NCI-H82 (cell line): ENCODE results near the gene TPPP3.
A peak's percentile ranks its signal among the peaks of the same experiment; 100 is the strongest.

Source experiments
- DNase-seq: peaks from one replicate; lab custom pipeline; 2025; lab: John Stamatoyannopoulos, UW

TPPP3 gene

GRCh38 chr16:67405336-67405735, 12.0 kb upstream of the TPPP3 start:
- no peak for DNase-seq

DNA sequence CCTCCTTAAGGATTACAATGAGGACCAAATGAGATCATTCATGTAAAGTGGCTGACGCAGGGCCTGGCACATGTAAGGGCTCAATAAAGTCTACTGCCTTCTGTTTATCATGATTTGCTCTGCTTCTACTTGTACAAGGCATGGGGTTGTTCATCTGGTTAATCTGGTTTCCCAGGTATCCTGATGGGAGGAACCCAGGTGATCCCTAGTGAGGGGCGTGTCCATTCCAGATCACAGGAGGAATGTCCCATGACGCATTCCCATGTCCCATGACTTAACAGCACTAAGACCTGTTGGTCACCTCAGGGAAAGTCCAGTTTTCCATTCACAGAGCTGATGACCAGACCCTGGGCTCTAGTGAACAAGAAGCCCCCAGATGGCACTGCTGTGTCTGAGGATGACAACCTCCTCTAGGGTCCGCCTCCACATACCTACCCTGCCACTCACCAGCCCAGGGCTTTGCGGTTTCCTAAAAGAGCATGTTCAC, 11.5 kb upstream of the TPPP3 start:
- no peak for DNase-seq

- no peak for DNase-seq
Measured at GRCh38 chr16:67403976-67404555, 10.8 kb upstream of the TPPP3 start.

DNA sequence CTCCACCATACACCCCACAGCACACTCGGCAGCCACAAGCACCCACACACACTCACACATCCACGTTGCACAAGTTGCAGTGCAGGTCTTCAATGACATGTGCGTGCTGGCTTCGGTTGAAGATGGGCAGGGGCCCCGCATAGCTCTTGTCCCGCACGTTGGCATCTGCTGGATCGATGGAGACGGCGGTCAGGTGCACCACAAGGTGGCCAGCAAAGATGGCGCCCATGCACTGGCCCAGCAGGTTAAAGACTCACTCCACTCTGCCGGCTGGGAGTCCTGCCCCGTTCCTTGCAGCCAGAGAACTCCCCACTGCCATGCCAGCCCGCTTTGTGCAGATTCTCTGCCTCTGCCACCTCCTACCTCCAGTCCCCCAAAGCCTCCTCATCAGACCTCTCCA, 7.6 kb upstream of the TPPP3 start:
- no peak for DNase-seq

GRCh38 chr16:67399749-67400704, 6.7 kb upstream of the TPPP3 start:
- no peak for DNase-seq

- no peak for DNase-seq
Measured at GRCh38 chr16:67399218-67399733, 6.0 kb upstream of the TPPP3 start.

DNA sequence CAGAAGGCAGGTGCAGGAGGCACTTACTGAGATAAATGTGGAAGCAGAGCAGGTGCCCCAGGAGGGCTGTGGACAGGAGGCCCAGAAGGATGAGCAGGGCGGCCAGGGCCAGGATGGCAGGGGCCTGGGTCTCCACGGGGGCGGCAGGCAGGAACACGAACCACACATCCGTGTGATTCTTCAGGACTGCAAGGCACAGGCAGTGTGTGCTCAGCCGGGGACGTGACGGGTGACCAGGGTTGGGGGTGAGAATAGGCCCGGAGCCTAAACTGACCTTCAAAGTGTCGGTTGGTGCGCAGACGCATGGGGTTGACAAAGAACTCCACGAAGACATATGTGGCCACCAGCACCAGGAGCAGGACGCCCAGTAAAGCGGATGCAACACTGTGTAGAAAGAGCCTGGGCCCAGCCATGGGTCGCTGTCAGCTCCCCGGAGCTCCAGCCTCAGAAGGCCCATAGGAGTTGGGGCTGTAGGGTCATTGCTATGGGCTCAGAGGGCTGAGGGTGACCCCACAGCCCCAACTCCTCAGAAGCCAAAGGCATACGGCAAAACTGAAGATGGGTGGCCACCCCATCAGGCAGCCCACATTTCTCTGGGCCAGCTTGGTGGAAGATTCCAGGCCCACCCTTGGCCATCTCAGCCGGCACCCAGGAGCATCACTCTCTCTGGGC, 5.4 kb upstream of the TPPP3 start:
- no peak for DNase-seq

- DNase-seq: no peak
Measured at GRCh38 chr16:67397812-67398545, 4.7 kb upstream of the TPPP3 start.

DNA sequence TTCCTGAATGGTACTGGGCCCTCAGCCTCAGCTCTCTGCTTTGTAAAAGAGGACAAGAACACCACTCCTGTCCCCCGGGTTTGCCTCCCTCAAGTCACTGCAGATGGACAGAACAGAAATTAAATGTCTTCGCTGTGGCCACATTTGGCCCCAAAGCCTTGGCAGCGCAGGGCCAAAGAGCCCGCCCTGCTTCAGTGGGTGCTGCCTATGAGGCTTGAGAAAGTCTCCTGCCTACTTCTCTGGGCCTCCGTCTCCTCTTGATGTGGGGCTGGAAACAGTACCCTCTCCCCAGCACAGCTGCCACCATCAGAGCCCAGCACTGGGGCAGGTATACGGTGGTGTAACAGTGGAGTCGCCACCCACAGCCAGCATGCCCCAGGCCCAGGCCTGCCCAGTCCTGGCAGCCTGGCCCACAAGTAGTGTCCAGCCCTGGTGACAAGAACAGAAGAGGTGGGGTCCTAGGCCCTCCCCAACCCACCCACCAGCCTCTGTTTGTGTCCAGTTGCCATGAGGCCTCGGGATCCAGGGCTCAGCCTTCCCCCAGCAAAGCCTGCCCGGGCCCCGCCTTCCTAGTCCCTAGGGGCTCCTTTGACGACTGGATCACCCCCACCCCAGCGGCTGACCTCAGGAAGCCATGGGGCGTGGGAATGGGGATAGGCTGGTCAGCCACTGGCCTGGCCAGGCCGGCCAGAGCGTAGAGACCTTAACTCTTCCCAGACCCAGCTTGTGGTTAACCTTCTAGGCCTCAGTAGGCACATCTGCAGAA, 3.9 kb upstream of the TPPP3 start:
- peak; percentile 26 for DNase-seq

GRCh38 chr16:67396159-67397035, 3.1 kb upstream of the TPPP3 start:
- peak; percentile 97 for DNase-seq

DNA sequence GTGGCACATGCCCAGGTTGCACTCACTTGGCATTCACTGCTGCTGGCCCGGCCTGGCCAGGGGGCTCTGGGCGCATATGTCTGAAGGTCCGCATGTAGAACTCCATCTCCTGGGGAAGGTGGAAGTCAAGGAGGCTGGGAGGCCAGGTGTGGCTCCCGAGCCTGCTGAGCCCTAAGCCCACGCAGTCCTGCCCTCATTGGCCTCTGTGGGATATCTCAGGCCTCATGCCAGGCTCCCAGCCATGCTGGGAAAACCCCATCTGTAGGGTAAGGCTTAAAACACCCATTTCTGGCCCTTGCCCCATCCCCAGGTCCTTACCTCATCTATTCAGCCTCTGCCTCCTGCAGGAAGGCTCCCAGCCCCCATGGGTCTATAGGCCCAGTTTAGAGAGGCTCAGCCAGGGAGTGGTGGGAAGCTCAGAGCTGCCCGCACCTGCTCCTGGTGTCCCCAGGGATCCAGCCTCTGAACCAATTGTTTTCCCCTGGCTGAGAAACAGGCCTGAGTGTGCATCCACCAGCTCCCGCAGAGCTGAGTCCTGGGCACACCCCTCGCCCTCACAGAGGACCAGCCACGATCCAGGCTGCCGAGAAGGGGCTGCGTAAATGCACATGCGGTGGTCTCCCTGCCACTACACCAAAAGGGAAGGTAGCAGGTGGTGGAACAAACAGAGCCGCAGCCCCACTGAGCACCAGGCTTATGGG, 2.3 kb upstream of the TPPP3 start:
- peak; percentile 95 for DNase-seq

GRCh38 chr16:67395105-67395457, 1.8 kb upstream of the TPPP3 start:
- DNase-seq: no peak

DNA sequence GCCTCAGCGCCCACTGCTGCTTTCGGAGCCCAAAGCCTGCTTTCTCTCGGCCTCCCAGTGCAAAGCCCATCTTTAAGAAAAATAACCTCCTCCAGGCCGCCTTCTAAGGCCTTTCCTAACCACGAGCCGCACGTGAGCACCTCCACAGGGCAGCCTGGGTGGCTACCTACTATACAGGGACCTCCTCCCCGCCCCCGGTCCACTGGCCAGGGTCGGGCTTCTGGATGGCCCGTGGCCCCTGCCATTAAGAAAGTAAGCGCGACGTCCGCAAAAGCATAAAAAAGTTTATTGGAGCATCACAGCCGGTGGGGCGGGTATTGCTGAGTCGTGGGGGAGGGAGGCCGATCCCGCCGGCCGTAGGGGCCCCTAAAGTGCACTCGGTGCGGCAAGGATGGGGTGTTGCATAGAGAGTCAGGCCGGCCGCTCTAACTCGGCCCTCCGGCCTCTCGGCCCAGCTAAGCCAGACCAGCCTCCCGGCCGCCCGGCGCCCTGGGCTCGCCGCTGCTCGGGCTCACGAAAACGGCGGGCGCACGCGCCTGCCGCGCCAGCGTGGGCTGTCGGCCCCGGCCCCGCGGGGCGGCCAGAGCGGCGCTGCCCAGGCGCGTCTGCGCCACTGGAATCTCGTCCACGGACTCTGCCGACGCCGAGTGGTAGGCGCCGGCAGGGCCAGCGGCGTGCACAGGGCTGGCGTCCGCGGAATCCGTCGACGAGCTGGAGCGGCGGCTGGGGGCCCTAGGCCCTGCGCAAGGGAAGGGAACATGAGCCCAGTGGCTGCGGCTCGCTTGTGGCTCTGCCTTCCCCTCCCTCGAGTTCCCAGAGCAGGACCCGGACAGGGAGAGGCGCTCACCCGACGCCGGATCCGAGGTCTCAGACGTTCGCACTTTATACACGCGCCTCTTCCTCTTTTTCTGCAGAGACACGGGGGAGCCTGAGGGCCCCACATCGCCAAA, 1.1 kb upstream of the TPPP3 start:
- DNase-seq: no peak

- no peak for DNase-seq
Measured at GRCh38 chr16:67393788-67394154, 473 bp upstream of the TPPP3 start.

- no peak for DNase-seq
Measured at GRCh38 chr16:67392301-67393059, 818 bp downstream of the TPPP3 start.

DNA sequence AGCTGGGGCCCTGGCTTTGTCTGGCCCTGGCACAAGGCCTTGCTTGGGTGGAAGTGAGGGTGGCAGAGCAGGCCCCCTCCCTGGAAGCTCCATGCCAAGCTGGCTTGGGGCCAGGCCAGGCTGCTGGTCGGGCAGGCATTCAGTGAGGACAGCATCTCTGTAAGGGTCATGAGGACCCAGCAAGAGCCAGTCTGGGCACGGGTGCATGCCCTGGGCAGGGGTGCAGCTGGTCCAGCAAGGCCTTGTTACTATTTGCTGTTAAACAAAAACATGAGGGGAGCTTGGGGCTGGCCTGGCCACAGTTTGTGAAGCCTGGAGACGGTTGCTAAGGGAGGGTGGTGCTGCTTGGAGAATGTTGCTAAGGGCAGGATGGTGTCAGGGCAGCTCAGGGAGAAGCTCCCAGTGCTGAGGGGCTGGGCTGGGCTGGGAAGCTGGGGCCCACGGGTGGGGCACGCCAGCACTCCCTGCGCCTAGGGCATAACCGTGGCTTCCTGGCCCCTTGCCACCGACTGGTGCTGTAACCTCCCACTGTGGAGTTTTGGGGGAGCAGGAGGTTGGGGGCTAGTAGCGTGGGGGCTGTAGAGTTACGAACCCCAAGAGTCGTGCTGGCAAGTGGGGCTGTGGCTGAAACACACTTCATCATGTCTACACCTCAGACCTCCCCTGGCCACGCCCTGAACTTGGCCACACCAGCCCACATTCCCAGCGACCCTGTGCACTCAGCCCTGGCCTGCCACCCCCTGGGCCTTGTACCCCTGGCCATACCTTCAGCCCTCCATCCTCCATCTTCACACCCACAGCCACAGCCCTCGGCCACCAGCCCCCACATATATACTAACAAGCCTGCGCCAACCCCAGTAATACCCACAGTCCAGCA, 1.6 kb downstream of the TPPP3 start:
- DNase-seq: no peak
